ENCODE measurements around the gene PRAMEF27.
"Not testable (repeated sequence)": the region's sequence is repeated elsewhere in the genome, so short reads cannot be mapped to it uniquely, and the experiment has no call there.

The PRAMEF27 gene

GRCh38 chr1:13056475-13056874 is at the start of gene PRAMEF27:
Gene PRAMEF27, minus strand, starts transcription at chr1:13056575. Its CDS starts 2,916 bp downstream, at chr1:13053659.
- DNase-seq = not testable (repeated sequence)

GRCh38 chr1:13070474-13070873 is 14.1 kb upstream of the PRAMEF27 start, which contains the start of gene PRAMEF25:
Gene PRAMEF25, plus strand, starts transcription at chr1:13070774. Its CDS starts 2,920 bp downstream, at chr1:13073694.
- not testable (repeated sequence) for DNase-seq

DNA sequence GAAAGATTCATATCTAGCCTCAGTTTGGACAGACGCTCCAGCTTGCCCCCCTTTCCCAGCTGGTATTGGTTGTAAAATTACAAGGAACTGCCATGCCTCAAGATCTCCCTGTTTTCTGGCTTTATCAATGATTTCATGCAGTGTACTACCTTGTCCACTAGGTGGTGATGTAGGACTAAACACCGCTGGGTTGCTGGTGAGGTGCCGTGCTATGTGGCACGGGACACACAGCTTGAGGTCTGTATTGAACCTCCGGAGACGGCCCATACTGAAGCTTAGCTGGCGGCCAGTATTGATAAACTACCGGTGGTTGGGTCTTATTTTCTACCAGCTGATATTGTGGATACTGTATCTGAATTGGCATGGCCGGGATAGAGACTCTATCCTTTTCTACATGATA is 36.5 kb downstream of the PRAMEF27 start:
- DNase-seq = not testable (repeated sequence)

DNA sequence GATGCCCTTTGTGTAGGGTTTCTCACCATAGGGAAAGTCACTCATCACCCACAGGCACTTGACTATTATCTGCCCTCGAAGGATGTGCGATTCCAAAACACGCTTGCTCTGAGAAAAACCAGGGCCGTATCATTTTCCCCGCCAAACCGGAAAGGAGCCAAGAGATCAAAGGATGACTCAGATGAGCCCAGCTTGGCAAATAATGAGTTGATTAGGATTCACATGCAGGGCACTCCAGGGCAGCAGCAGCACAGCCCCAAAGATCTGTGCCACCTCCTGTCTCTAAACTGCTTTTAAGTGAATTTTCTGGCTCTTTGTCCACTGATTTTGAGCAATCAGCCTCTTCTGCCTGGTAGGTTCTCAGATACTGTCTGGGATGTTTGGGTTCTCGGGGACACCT is 44.4 kb downstream of the PRAMEF27 start:
- DNase-seq = not testable (repeated sequence)

DNA sequence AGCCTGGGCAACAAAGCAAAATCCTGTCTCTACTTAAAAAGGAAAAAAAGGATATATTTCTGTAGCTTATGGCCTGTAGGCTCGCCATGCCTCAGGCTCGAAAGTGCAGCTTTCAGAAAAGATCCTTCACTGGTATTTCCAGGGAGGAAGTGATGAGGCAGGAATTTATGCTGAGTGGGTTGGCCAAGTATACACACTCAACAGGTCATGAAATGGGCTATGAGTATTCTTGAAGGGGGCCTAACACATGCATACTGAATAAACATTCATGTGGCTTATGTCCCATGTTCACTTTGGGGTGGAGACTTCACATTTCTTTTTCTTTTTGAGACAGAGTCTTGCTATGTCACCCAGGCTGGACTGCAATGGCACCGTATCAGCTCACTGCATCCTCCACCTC is 47.0 kb downstream of the PRAMEF27 start:
- DNase-seq = not testable (repeated sequence)

- DNase-seq = not testable (repeated sequence)
These were observed 50.6 kb downstream of the PRAMEF27 start for GRCh38 chr1:13005732-13006131.
